Small intestine (tissue), 7 donors: ENCODE data around the gene KRTAP10-1. TPM values are rescaled to one million over a fixed set of nuclear protein-coding genes. Genes with fewer than 3 reads are reported as not detected.
"Not testable (repeated sequence)": the region's sequence is repeated elsewhere in the genome, so short reads cannot be mapped to it uniquely, and the experiment has no call there.

Source experiments
- DNase-seq, 2 donors: peaks; one replicate each; pipeline versions ENCODE4 v3.0.0 to v3.0.0-alpha.2; 2013
- FAIRE-seq: peaks from 2 replicates; lab custom pipeline; 2012; peaks lifted over from hg19 to GRCh38; lab: Jason Lieb, UNC
- H3K27ac ChIP-seq, 3 donors: one replicate each; pipeline ENCODE4 v1.5.1; 2013; ENCODE audit warnings: low read length in 2 of 3, mild to moderate bottlenecking in 2 of 3, control low read depth in 1 of 3, inconsistent platforms in 1 of 3, low read depth in 1 of 3, moderate library complexity in 1 of 3
- H3K27me3 ChIP-seq, 3 donors: one replicate each; pipeline ENCODE4 v1.6.1; 2013; ENCODE audit warnings: low read length in 3 of 3, inconsistent platforms in 1 of 3; ENCODE audit not compliant: control insufficient read depth in 3 of 3, insufficient read depth in 3 of 3
- H3K36me3 ChIP-seq, 3 donors: one replicate each; pipeline ENCODE4 v1.6.1; 2013; ENCODE audit warnings: low read length in 3 of 3, inconsistent platforms in 1 of 3, low read depth in 1 of 3, mild to moderate bottlenecking in 1 of 3, moderate library complexity in 1 of 3; ENCODE audit not compliant: control insufficient read depth in 3 of 3, insufficient read depth in 2 of 3
- H3K4me1 ChIP-seq, 3 donors: one replicate each; pipeline ENCODE4 v1.6.1; 2013; ENCODE audit warnings: low read length in 2 of 3, inconsistent platforms in 1 of 3, low read depth in 1 of 3, mild to moderate bottlenecking in 1 of 3, moderate library complexity in 1 of 3; ENCODE audit not compliant: control insufficient read depth in 3 of 3, insufficient read depth in 2 of 3
- H3K4me3 ChIP-seq, 3 donors: one replicate each; pipeline ENCODE4 v1.5.1; 2013; ENCODE audit warnings: low read length in 3 of 3, control low read depth in 1 of 3, inconsistent platforms in 1 of 3, low read depth in 1 of 3, mild to moderate bottlenecking in 1 of 3, moderate library complexity in 1 of 3
- H3K9me3 ChIP-seq, 2 donors: one replicate each; pipeline ENCODE4 v1.6.1; 2013; ENCODE audit warnings: low read depth in 1 of 2, low read length in 1 of 2; ENCODE audit not compliant: control insufficient read depth in 2 of 2, insufficient read depth in 1 of 2
- WGBS, 3 donors: extraction: QIAGEN DNeasy Blood & Tissue Kit; methylation state at CpG; one replicate each; pipeline ENCODE4 v1.1.7; 2013; 5-methylcytosine and 5-hydroxymethylcytosine counted together
- polyA plus RNA-seq, 4 donors: library from polyadenylated mRNA; stranded (reverse) in 3 of 4; unstranded in 1 of 4; fragments of 200-250 nt in 3 of 4; fragments of 120-200 nt in 1 of 4; gene quantifications; one replicate each; pipeline versions ENCODE4 v1.2.1 to v1.2.3, GENCODE V29; 2013
- donor health status: healthy with polysubstance abuse.
- donor health status: control.
- donor health status: control.
- donor health status: Bipolar disorder and iron deficiency.
- donor health status: healthy.

The KRTAP10-1 gene
- polyA plus RNA-seq, 4 donors = not detected

- Histone ChIP-seq H3K4me1 (no peaks in the 10 kb centered on the region), H3K36me3 (no peaks in the 10 kb centered on the region), H3K27me3 (no peaks in the 10 kb centered on the region), H3K9me3 (peaks cover 0 to 28% of the 10 kb centered on the region in 2 donors), H3K4me3 (no peak overlapping the region), H3K27ac (no peak overlapping the region)
- WGBS, 3 donors = 61 to 74% (median 64%) methylated on average over 6 to 7 of the region's 7 CpGs
- FAIRE-seq (no peak), DNase-seq (no peak)
These were observed 39.8 kb upstream of the KRTAP10-1 start for GRCh38 chr21:44579833-44580144.

GRCh38 chr21:44579056-44579832 lies 39.2 kb upstream of the KRTAP10-1 start:
- Histone ChIP-seq H3K9me3 (peaks cover 0 to 28% of the 10 kb centered on the region in 2 donors), H3K4me1 (no peaks in the 10 kb centered on the region), H3K4me3 (no peak overlapping the region), H3K27me3 (no peaks in the 10 kb centered on the region), H3K36me3 (no peaks in the 10 kb centered on the region), H3K27ac (no peak overlapping the region)
- FAIRE-seq (no peak), DNase-seq (no peak)
- 72 to 77% (median 77%) methylated on average over 14 to 22 of the region's 22 CpGs for WGBS, 3 donors

GRCh38 chr21:44578371-44579055 lies 38.5 kb upstream of the KRTAP10-1 start:
- Histone ChIP-seq H3K27ac (no peak overlapping the region), H3K36me3 (no peaks in the 10 kb centered on the region), H3K4me3 (no peak overlapping the region), H3K4me1 (no peaks in the 10 kb centered on the region), H3K27me3 (no peaks in the 10 kb centered on the region), H3K9me3 (peaks cover 0 to 28% of the 10 kb centered on the region in 2 donors)
- FAIRE-seq (no peak), DNase-seq (no peak)
- 88 to 94% (median 92%) methylated on average over 15 to 17 of the region's 17 CpGs for WGBS, 3 donors

GRCh38 chr21:44576025-44576420 lies 36.0 kb upstream of the KRTAP10-1 start:
- Histone ChIP-seq H3K27ac (no peak overlapping the region), H3K27me3 (peaks cover 0 to 2% (median 0%) of the 10 kb centered on the region in 3 donors), H3K4me1 (no peaks in the 10 kb centered on the region), H3K9me3 (peaks cover 0 to 34% of the 10 kb centered on the region in 2 donors), H3K4me3 (no peak overlapping the region), H3K36me3 (no peaks in the 10 kb centered on the region)
- 43 to 73% (median 66%) methylated on average over 10 of the region's 10 CpGs for WGBS, 3 donors
- no peak for DNase-seq
- FAIRE-seq = no peak

GRCh38 chr21:44575307-44576024 lies 35.5 kb upstream of the KRTAP10-1 start:
- H3K4me1 ChIP-seq = no peaks in the 10 kb centered on the region
- H3K27ac ChIP-seq = no peak overlapping the region
- no peak overlapping the region for H3K4me3 ChIP-seq
- DNase-seq = no peak
- peaks cover 0 to 2% (median 0%) of the 10 kb centered on the region in 3 donors for H3K27me3 ChIP-seq
- H3K9me3 ChIP-seq = peaks cover 0 to 34% of the 10 kb centered on the region in 2 donors
- no peak for FAIRE-seq
- WGBS, 3 donors = 84 to 86% (median 84%) methylated on average over 20 of the region's 20 CpGs
- no peaks in the 10 kb centered on the region for H3K36me3 ChIP-seq

- no peak for FAIRE-seq
- Histone ChIP-seq H3K27ac (no peak overlapping the region), H3K4me3 (no peak overlapping the region), H3K36me3 (no peaks in the 10 kb centered on the region), H3K27me3 (peaks cover 0 to 2% (median 0%) of the 10 kb centered on the region in 3 donors), H3K9me3 (peaks cover 0 to 34% of the 10 kb centered on the region in 2 donors), H3K4me1 (no peaks in the 10 kb centered on the region)
- DNase-seq = peak; percentile 76 to 83
- 7 to 31% (median 24%) methylated on average over 15 to 21 of the region's 21 CpGs for WGBS, 3 donors
These were observed 34.7 kb upstream of the KRTAP10-1 start for GRCh38 chr21:44574457-44575306.

GRCh38 chr21:44573630-44574456 lies 33.8 kb upstream of the KRTAP10-1 start, which contains the start of gene KRTAP10-4:
KRTAP10-4 (plus strand) TSS chr21:44573729; CDS start chr21:44573759, 30 bp downstream.
- not testable (repeated sequence) for H3K4me1 ChIP-seq, H3K27me3 ChIP-seq, H3K27ac ChIP-seq, FAIRE-seq, H3K36me3 ChIP-seq, DNase-seq, H3K4me3 ChIP-seq
- peaks cover 0 to 34% of the 10 kb centered on the region in 2 donors for H3K9me3 ChIP-seq
- 36 to 64% (median 36%) methylated on average over 21 to 22 of the region's 25 CpGs for WGBS, 3 donors
